Prostate gland (tissue), 2 donors: ENCODE data around the gene SLC36A2.

Experiments used
- POLR2A ChIP-seq: fragments of 450-650 bp; IDR thresholded peaks from one replicate; pipeline ENCODE4 v1.6.1; 2016; ENCODE audit warnings: antibody characterized with exemption, mild to moderate bottlenecking
- POLR2AphosphoS5 ChIP-seq: sonication (generic); formaldehyde crosslinking; IDR thresholded peaks from one replicate; pipeline ENCODE4 v1.6.1; 2017; ENCODE audit warnings: antibody characterized with exemption
- TF ChIP-seq, protein P1 (sequence below), 4 experiments: fragments of 200-600 bp in 2 of 4; fragments of 450-650 bp in 2 of 4; sonication (generic) in 2 of 4; IDR thresholded peaks; 1 replicate in 3 of 4; 2 replicates in 1 of 4; pipeline ENCODE4 v1.5.1; 2016 to 2019; ENCODE audit warnings: antibody characterized with exemption in 4 of 4, mild to moderate bottlenecking in 2 of 4, moderate library complexity in 2 of 4

DNA sequence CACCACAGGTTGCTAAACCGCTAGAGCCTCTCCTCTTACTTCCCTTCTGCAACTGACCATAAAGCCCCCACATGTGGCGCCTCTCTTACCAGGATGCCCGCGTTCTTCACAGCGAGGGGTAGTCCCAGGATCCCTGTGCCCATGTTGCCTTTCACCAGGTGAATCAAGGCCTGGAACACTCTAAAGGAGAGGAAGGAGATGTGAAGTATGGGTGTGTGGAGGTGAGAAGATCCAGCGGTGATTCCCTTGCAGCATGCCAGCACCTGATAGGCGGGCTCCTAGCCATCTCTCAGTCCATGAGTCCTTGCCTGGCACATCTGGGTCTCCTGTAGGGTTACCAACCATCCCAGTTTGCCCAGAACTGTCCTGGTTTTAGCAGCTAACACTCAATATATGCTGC, 3.3 kb downstream of the SLC36A2 start:
- TF ChIP-seq, protein P1, sequence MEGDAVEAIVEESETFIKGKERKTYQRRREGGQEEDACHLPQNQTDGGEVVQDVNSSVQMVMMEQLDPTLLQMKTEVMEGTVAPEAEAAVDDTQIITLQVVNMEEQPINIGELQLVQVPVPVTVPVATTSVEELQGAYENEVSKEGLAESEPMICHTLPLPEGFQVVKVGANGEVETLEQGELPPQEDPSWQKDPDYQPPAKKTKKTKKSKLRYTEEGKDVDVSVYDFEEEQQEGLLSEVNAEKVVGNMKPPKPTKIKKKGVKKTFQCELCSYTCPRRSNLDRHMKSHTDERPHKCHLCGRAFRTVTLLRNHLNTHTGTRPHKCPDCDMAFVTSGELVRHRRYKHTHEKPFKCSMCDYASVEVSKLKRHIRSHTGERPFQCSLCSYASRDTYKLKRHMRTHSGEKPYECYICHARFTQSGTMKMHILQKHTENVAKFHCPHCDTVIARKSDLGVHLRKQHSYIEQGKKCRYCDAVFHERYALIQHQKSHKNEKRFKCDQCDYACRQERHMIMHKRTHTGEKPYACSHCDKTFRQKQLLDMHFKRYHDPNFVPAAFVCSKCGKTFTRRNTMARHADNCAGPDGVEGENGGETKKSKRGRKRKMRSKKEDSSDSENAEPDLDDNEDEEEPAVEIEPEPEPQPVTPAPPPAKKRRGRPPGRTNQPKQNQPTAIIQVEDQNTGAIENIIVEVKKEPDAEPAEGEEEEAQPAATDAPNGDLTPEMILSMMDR (IDR thresholded peaks at IDR 0.05): no peak
- TF ChIP-seq POLR2AphosphoS5: no peak
- no peak for TF ChIP-seq POLR2A
